ENCODE results near the gene TMEM59L. TPM values are rescaled to one million over a fixed set of nuclear protein-coding genes. Genes with fewer than 3 reads are reported as not detected.

TMEM59L gene
- total RNA-seq, 1 donor from 2014 or later = 0.28 TPM

GRCh38 chr19:18639706-18640243 is 27.1 kb downstream of the TMEM59L start:
- ATAC-seq = no peak

- peak; percentile 27 for ATAC-seq
These were observed 31.7 kb downstream of the TMEM59L start for GRCh38 chr19:18644196-18645034.

GRCh38 chr19:18645035-18645511 is 32.4 kb downstream of the TMEM59L start:
- ATAC-seq = no peak

GRCh38 chr19:18646535-18647370 is 34.1 kb downstream of the TMEM59L start:
- no peak for ATAC-seq

- no peak for ATAC-seq
These were observed 34.7 kb downstream of the TMEM59L start for GRCh38 chr19:18647371-18647767.

- ATAC-seq = no peak
These were observed 35.1 kb downstream of the TMEM59L start for GRCh38 chr19:18647807-18648206.

- ATAC-seq = no peak
These were observed 36.3 kb downstream of the TMEM59L start for GRCh38 chr19:18648973-18649315.

- peak; percentile 15 for ATAC-seq
These were observed 36.8 kb downstream of the TMEM59L start for GRCh38 chr19:18649371-18650020.

GRCh38 chr19:18650021-18650390 is 37.3 kb downstream of the TMEM59L start:
- no peak for ATAC-seq

- peak; percentile 4 for ATAC-seq
These were observed 37.9 kb downstream of the TMEM59L start for GRCh38 chr19:18650468-18651041.

- ATAC-seq = no peak
These were observed 38.6 kb downstream of the TMEM59L start for GRCh38 chr19:18651300-18651699.

- no peak for ATAC-seq
These were observed 39.1 kb downstream of the TMEM59L start for GRCh38 chr19:18651733-18652132.

- no peak for ATAC-seq
These were observed 41.2 kb downstream of the TMEM59L start for GRCh38 chr19:18653853-18654252.

GRCh38 chr19:18654469-18654868 is 41.8 kb downstream of the TMEM59L start:
- no peak for ATAC-seq

GRCh38 chr19:18655173-18655844 is 42.6 kb downstream of the TMEM59L start:
- ATAC-seq = no peak

GRCh38 chr19:18656337-18657086 is 43.8 kb downstream of the TMEM59L start:
- no peak for ATAC-seq

GRCh38 chr19:18657590-18658365 is 45.1 kb downstream of the TMEM59L start:
- no peak for ATAC-seq

GRCh38 chr19:18658366-18658855 is 45.7 kb downstream of the TMEM59L start:
- ATAC-seq = no peak

GRCh38 chr19:18659281-18660050 is 46.8 kb downstream of the TMEM59L start:
- ATAC-seq = no peak

Measured in esophagus mucosa (tissue), 1 donor.